Spleen (tissue), 7 donors: Measurements from ENCODE around the gene RSPH9.

Experiments
- CTCF ChIP-seq, 11 experiments: fragments of 200-600 bp in 7 of 11; fragments of 450-650 bp in 4 of 11; sonication (generic) in 4 of 11; IDR thresholded peaks in 8 of 11; conservative IDR thresholded peaks in 3 of 11; 1 replicate in 7 of 11; 2 replicates in 4 of 11; pipeline versions ENCODE4 v1.4.0 to v1.8.0; 2016 to 2021; ENCODE audit warnings: antibody characterized with exemption in 11 of 11, inconsistent platforms in 4 of 11, mild to moderate bottlenecking in 1 of 11
- POLR2A ChIP-seq, 3 donors: fragments of 450-650 bp; IDR thresholded peaks; one replicate each; pipeline ENCODE4 v1.5.1; 2017; ENCODE audit warnings: antibody characterized with exemption in 3 of 3, mild to moderate bottlenecking in 1 of 3
- POLR2AphosphoS5 ChIP-seq, 3 donors: sonication (generic); formaldehyde crosslinking; IDR thresholded peaks; one replicate each; pipeline ENCODE4 v1.5.1; 2017; ENCODE audit warnings: antibody characterized with exemption in 3 of 3
- donor health status: DM: no; HTN: no; CAD: no; lungs with moderate emphysema.
- donor health status: DM: no; HTN: no; CAD: no.
- donor health status: DM: no; HTN: no; CAD: no.

GRCh38 chr6:43669050-43669921, 24.4 kb downstream of the RSPH9 start:
- TF ChIP-seq CTCF (IDR thresholded peaks at IDR 0.05 in 8 of 11, conservative IDR thresholded peaks at IDR 0.05 in 3 of 11) (no peak), POLR2AphosphoS5 (IDR thresholded peaks at IDR 0.05) (peak in 1 of 3 donors; percentile 62), POLR2A (IDR thresholded peaks at IDR 0.05) (no peak)
